Fibroblast of lung (primary cell): ENCODE results near the gene ST3GAL4. TPM values are rescaled to one million over a fixed set of nuclear protein-coding genes. Genes with fewer than 3 reads are reported as not detected.

Experiments
- DNase-seq, 2 donors: peaks; one replicate each; pipeline versions ENCODE4 v3.0.0 to v3.0.0-alpha.2; 2010; ENCODE audit warnings: low read depth in 2 of 2
- H2AFZ ChIP-seq: 2 replicates; pipeline ENCODE4 v1.5.1; 2012; ENCODE audit warnings: low read length, control low read depth, inconsistent platforms
- H3K27ac ChIP-seq: 2 replicates; pipeline ENCODE4 v1.5.1; 2011; ENCODE audit warnings: low read length, control low read depth; ENCODE audit not compliant: insufficient read depth
- H3K27me3 ChIP-seq: 2 replicates; pipeline ENCODE4 v1.5.1; 2011; ENCODE audit warnings: mild to moderate bottlenecking, low read length; ENCODE audit not compliant: control insufficient read depth, insufficient read depth
- H3K36me3 ChIP-seq: 2 replicates; pipeline ENCODE4 v1.5.1; 2011; ENCODE audit warnings: low read length; ENCODE audit not compliant: control insufficient read depth, insufficient read depth
- H3K4me1 ChIP-seq: 2 replicates; pipeline ENCODE4 v1.5.1; 2011; ENCODE audit warnings: low read length; ENCODE audit not compliant: control insufficient read depth, insufficient read depth; ENCODE audit errors: extremely low read depth
- H3K4me2 ChIP-seq: 2 replicates; pipeline ENCODE4 v1.5.1; 2011; ENCODE audit warnings: low read length, control low read depth; ENCODE audit not compliant: insufficient read depth; ENCODE audit errors: extremely low read depth
- H3K4me3 ChIP-seq, 4 experiments: fragments of 200-600 bp in 1 of 4; sonication (generic) in 1 of 4; replicated peaks in 1 of 4; 2 replicates each; pipeline ENCODE4 v1.5.1; 2011 to 2016; ENCODE audit warnings: low read length in 4 of 4, low read depth in 3 of 4, mild to moderate bottlenecking in 3 of 4, control low read depth in 2 of 4, inconsistent platforms in 1 of 4, mixed read lengths in 1 of 4; ENCODE audit not compliant: insufficient read depth in 1 of 4; ENCODE audit errors: control extremely low read depth in 1 of 4
- H3K79me2 ChIP-seq: 2 replicates; pipeline ENCODE4 v1.5.1; 2012; ENCODE audit warnings: mild to moderate bottlenecking, low read length, inconsistent platforms; ENCODE audit not compliant: control insufficient read depth, insufficient read depth
- H3K9ac ChIP-seq: 2 replicates; pipeline ENCODE4 v1.5.1; 2011; ENCODE audit warnings: mild to moderate bottlenecking, low read length, control low read depth; ENCODE audit not compliant: insufficient read depth
- H3K9me3 ChIP-seq: 2 replicates; pipeline ENCODE4 v1.5.1; 2012; ENCODE audit warnings: low read depth, low read length; ENCODE audit not compliant: control insufficient read depth, insufficient read depth
- H4K20me1 ChIP-seq: 2 replicates; pipeline ENCODE4 v1.5.1; 2011; ENCODE audit warnings: low read length; ENCODE audit not compliant: control insufficient read depth, insufficient read depth; ENCODE audit errors: extremely low read depth
- EZH2 ChIP-seq: IDR thresholded peaks from 2 replicates; pipeline ENCODE4 v1.5.1; 2012; ENCODE audit warnings: low read length, control low read depth, mild to moderate bottlenecking; ENCODE audit errors: missing control alignments
- polyA plus RNA-seq, 2 donors: library from polyadenylated mRNA; depleted of rRNA in 1 of 2; stranded (reverse) in 1 of 2; unstranded in 1 of 2; fragments of >200 nt; gene quantifications; 2 replicates each; pipeline ENCODE4 v1.2.1, GENCODE V29; 2011 to 2012; ENCODE audit warnings: missing spikeins in 1 of 2
- total RNA-seq: library from RNA; depleted of rRNA; stranded (reverse); fragments of >200 nt; gene quantifications from 2 replicates; pipeline ENCODE4 v1.2.1, GENCODE V29; 2014
- TF ChIP-seq, protein P1 (sequence below), 2 donors: IDR thresholded peaks in 1 of 2; conservative IDR thresholded peaks in 1 of 2; 1 replicate in 1 of 2; 2 replicates in 1 of 2; pipeline ENCODE4 v1.5.1; 2011 to 2012; ENCODE audit warnings: low read length in 2 of 2, control low read depth in 1 of 2, inconsistent platforms in 1 of 2, low read depth in 1 of 2, mild to moderate bottlenecking in 1 of 2

Gene ST3GAL4
- total and polyA plus RNA-seq, 2 donors (not counting 1 experiment from before 2014, with no cell fraction given) = 16.7 to 36.8 TPM

DNA sequence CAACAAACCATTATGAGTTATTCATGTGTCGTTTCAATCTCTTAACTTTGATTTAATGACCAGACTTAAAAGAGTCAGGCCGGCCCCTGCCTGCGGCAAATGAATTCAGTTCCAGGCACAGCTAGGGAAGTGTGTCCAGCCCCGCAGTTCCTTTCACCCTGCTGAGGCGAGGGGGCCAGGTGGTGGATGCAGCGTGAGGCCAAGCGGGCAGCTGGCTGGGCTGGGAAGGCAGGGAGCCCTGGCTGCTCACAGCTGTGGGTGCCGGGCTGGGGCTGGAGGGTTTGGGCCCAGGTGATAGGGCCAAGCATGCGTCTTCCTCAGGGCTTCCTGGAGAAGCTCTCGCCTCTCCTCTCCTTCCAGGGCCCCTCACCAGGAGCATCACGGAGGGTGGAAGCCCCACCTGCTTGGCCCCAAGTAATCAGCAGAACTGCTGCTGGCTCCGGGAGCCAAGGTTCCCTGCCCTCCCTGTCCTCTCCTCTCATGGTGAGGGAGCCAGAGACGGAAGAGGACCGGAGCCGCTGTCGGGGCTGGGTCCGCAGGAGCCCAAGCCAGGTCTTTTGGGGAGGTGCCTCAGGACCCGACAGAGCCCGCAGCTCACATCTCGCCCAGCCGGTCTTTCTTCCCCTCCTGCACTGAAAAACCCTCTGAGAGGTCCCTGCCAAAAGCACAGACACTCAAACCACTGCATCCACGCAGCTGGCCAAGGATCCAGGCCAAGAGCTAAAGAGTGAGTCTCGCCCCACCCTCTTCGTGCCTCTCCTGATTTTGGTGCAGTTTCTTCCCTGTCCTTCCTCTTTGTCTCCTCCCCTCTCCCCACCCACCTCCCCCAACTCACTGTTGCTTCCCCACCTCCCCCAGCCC, 97.0 kb downstream of the ST3GAL4 start:
- TF ChIP-seq, protein P1, sequence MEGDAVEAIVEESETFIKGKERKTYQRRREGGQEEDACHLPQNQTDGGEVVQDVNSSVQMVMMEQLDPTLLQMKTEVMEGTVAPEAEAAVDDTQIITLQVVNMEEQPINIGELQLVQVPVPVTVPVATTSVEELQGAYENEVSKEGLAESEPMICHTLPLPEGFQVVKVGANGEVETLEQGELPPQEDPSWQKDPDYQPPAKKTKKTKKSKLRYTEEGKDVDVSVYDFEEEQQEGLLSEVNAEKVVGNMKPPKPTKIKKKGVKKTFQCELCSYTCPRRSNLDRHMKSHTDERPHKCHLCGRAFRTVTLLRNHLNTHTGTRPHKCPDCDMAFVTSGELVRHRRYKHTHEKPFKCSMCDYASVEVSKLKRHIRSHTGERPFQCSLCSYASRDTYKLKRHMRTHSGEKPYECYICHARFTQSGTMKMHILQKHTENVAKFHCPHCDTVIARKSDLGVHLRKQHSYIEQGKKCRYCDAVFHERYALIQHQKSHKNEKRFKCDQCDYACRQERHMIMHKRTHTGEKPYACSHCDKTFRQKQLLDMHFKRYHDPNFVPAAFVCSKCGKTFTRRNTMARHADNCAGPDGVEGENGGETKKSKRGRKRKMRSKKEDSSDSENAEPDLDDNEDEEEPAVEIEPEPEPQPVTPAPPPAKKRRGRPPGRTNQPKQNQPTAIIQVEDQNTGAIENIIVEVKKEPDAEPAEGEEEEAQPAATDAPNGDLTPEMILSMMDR (conservative IDR thresholded peaks at IDR 0.05 in 1 of 2, IDR thresholded peaks at IDR 0.05 in 1 of 2; ENCODE audit: low read depth in 1 of 2, low read length in 2 of 2) = no peak
- TF ChIP-seq EZH2 = no peak
- DNase-seq = no peak
- H3K27ac ChIP-seq = no peak overlapping the region

DNA sequence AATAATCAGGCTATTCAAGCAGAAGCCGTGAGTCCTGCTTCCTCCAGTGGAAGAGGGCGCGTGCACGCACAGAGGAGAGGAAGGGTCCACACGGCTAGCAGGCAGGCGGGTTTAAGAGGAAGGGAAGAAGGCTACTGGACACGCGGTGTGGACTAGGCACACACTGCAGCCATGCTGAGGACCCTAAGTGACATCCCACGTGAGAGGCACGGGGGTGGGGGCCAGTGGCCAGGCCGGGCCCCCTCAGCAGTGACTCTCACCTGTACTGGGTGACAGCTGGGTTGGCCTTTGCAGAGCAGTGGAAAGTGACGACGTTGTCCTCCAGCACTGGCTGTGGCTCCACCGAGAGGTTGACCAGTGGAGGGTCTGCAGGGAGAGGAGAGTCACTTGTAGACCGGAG, 100.6 kb downstream of the ST3GAL4 start:
- Histone ChIP-seq H3K9me3 (peaks cover 4% of the 10 kb centered on the region), H3K36me3 (no peaks in the 10 kb centered on the region), H2AFZ (no peak overlapping the region), H3K4me3 (no peak overlapping the region), H3K9ac (no peak overlapping the region), H3K27me3 (peaks cover 4% of the 10 kb centered on the region), H3K79me2 (no peaks in the 10 kb centered on the region), H4K20me1 (no peaks in the 10 kb centered on the region), H3K4me2 (no peak overlapping the region), H3K4me1 (no peaks in the 10 kb centered on the region), H3K27ac (no peak overlapping the region)
- no peak for DNase-seq
- TF ChIP-seq EZH2 = no peak
- TF ChIP-seq, protein P1 (conservative IDR thresholded peaks at IDR 0.05 in 1 of 2, IDR thresholded peaks at IDR 0.05 in 1 of 2; ENCODE audit: low read depth in 1 of 2, low read length in 2 of 2) = no peak

More for the DNA sequence above, 97.0 kb downstream of the ST3GAL4 start:
- Histone ChIP-seq H3K79me2 (no peaks in the 10 kb centered on the region), H3K27me3 (peaks cover 4% of the 10 kb centered on the region), H3K9me3 (peaks cover 11% of the 10 kb centered on the region), H3K9ac (no peak overlapping the region), H3K4me1 (no peaks in the 10 kb centered on the region), H3K4me3 (no peak overlapping the region), H3K36me3 (no peaks in the 10 kb centered on the region), H2AFZ (no peak overlapping the region), H3K4me2 (no peak overlapping the region), H4K20me1 (no peaks in the 10 kb centered on the region)

DNA sequence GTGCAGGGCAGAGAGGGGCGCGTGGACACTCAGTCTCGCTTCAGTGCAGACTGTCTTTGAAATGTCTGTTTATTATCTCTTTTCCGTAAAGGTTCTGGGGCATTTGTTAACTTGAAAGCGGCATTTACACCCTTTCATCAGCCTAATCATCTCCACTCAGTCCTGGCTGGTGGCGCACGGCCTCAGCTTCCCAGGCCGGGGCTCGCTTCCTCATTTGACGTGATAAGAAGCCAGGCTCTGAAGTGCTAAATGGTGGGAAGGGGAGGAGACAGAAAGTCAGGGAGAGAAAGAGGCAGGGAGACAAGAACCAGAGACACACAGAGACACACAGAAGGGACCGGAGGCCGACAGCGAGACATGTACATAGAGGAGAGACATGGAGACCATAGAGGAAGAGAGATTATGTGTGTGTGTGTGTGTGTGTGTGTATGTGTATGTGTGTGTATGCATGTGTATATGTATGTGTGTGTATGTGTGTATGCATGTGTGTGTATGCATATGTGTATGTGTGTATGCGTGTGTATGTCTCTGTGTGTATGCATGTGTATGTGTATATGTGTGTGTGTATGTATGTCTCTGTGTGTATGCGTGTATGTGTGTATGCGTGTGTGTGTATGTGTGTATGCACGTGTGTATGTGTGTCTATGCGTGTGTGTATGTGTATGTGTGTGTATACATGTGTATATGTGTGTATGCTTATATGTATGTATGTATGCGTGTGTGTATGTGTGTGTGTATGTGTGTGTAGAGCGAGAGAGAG, 101.5 kb downstream of the ST3GAL4 start:
- H2AFZ ChIP-seq = no peak overlapping the region
- no peak overlapping the region for H3K4me2 ChIP-seq
- no peak for DNase-seq

More for the DNA sequence above, 101.5 kb downstream of the ST3GAL4 start:
- Histone ChIP-seq H3K36me3 (no peaks in the 10 kb centered on the region), H3K4me1 (no peaks in the 10 kb centered on the region), H3K27ac (no peak overlapping the region), H3K9me3 (no peaks in the 10 kb centered on the region), H3K79me2 (no peaks in the 10 kb centered on the region), H3K4me3 (no peak overlapping the region), H3K9ac (no peak overlapping the region), H4K20me1 (no peaks in the 10 kb centered on the region), H3K27me3 (peaks cover 2% of the 10 kb centered on the region)
- TF ChIP-seq EZH2 = no peak
- TF ChIP-seq, protein P1 (conservative IDR thresholded peaks at IDR 0.05 in 1 of 2, IDR thresholded peaks at IDR 0.05 in 1 of 2; ENCODE audit: low read depth in 1 of 2, low read length in 2 of 2) = no peak
